ENCODE results near the gene CLDN9.

DNA sequence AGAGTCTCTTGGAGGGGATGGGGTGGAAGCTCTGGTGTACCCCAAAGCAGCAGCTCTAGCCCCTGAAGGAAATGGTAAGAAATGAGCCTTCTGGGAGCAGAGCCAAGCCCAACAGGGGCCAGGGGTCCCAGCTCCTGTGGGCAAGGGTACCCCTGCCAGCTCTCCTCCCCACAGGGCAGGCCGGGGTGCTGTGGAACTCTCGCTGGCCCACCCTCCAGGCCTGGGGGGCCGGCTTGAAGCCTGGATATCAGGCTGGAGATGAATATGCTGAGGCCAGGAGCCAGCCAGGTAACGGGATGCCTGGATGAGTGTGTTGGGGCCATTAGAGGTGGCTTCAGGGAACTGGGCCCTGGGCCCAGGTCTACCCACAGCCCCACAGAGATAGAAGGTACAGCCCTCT, 12.2 kb upstream of the CLDN9 start:
- TF ChIP-seq CTCF (conservative IDR thresholded peaks at IDR 0.05; ENCODE audit: low read depth, low read length), result no peak
- no peak for TF ChIP-seq EZH2 (IDR thresholded peaks at IDR 0.05; ENCODE audit: borderline replicate concordance, low read depth, low read length, poor library complexity, severe bottlenecking)

Data from A673 (cell line).